NCI-H524 treated with DMSO at 0.1 percent for 48 hours (cell line): ENCODE measurements around the gene CEND1.
"Not testable (repeated sequence)": the region's sequence is repeated elsewhere in the genome, so short reads cannot be mapped to it uniquely, and the experiment has no call there.

ENCODE experiments used
- DNase-seq: peaks from one replicate; lab custom pipeline; 2025; lab: John Stamatoyannopoulos, UW

The CEND1 gene

GRCh38 chr11:763549-764321 is 26.2 kb downstream of the CEND1 start:
- DNase-seq, result no peak

GRCh38 chr11:763073-763463 is 26.8 kb downstream of the CEND1 start:
- DNase-seq, result no peak

GRCh38 chr11:762421-763072 is 27.3 kb downstream of the CEND1 start:
- peak; percentile 48 for DNase-seq

GRCh38 chr11:761526-762108 is 28.3 kb downstream of the CEND1 start:
- no peak for DNase-seq

GRCh38 chr11:760236-760635 is 29.7 kb downstream of the CEND1 start:
- DNase-seq, result no peak

- DNase-seq, result no peak
Measured at GRCh38 chr11:749731-750130, 40.2 kb downstream of the CEND1 start.

- no peak for DNase-seq
Measured at GRCh38 chr11:748007-748359, 41.9 kb downstream of the CEND1 start.

- DNase-seq, result no peak
Measured at GRCh38 chr11:747158-748006, 42.5 kb downstream of the CEND1 start, which contains the start of gene TALDO1. TSS of gene TALDO1 (plus strand) at chr11:747464. CDS start at chr11:747482, 18 bp downstream.

- DNase-seq, result no peak
Measured at GRCh38 chr11:746289-747157, 43.4 kb downstream of the CEND1 start.

- no peak for DNase-seq
Measured at GRCh38 chr11:745428-745827, 44.5 kb downstream of the CEND1 start.

- no peak for DNase-seq
Measured at GRCh38 chr11:742571-743201, 47.2 kb downstream of the CEND1 start.

GRCh38 chr11:742156-742546 is 47.7 kb downstream of the CEND1 start:
- DNase-seq, result no peak

- DNase-seq, result not testable (repeated sequence)
Measured at GRCh38 chr11:737899-738298, 52.0 kb downstream of the CEND1 start.

GRCh38 chr11:737366-737765 is 52.5 kb downstream of the CEND1 start:
- no peak for DNase-seq
